Astrocyte (in vitro differentiated cells and primary cell): ENCODE results near the gene NUBP2. TPM values are rescaled to one million over a fixed set of nuclear protein-coding genes. Genes with fewer than 3 reads are reported as not detected.

Source experiments
- DNase-seq: peaks from one replicate; pipeline ENCODE4 v3.0.0-alpha.2; 2010; ENCODE audit warnings: low read depth
- FAIRE-seq: peaks from 2 replicates; lab custom pipeline; 2011; peaks lifted over from hg19 to GRCh38; lab: Jason Lieb, UNC
- H2AFZ ChIP-seq: 2 replicates; pipeline ENCODE4 v1.6.0; 2012; ENCODE audit warnings: low read depth, low read length, inconsistent platforms
- H3K27ac ChIP-seq: 2 replicates; pipeline ENCODE4 v1.5.1; 2011; ENCODE audit warnings: low read depth, low read length, inconsistent platforms
- H3K27me3 ChIP-seq: 2 replicates; pipeline ENCODE4 v1.6.0; 2011; ENCODE audit warnings: low read length, inconsistent platforms; ENCODE audit not compliant: insufficient read depth
- H3K36me3 ChIP-seq: 2 replicates; pipeline ENCODE4 v1.5.1; 2011; ENCODE audit warnings: low read length, inconsistent platforms; ENCODE audit not compliant: insufficient read depth
- H3K4me1 ChIP-seq: 2 replicates; pipeline ENCODE4 v1.5.1; 2011; ENCODE audit warnings: low read length, inconsistent platforms; ENCODE audit not compliant: insufficient read depth
- H3K4me2 ChIP-seq: 2 replicates; pipeline ENCODE4 v1.6.0; 2012; ENCODE audit warnings: low read length, inconsistent platforms
- H3K4me3 ChIP-seq: 2 replicates; pipeline ENCODE4 v1.5.1; 2011; ENCODE audit warnings: low read depth, mild to moderate bottlenecking, low read length, inconsistent platforms; ENCODE audit not compliant: insufficient read depth
- H3K79me2 ChIP-seq: 2 replicates; pipeline ENCODE4 v1.6.0; 2012; ENCODE audit warnings: mild to moderate bottlenecking, low read length, inconsistent platforms; ENCODE audit not compliant: insufficient read depth
- H3K9ac ChIP-seq: 2 replicates; pipeline ENCODE4 v1.6.0; 2012; ENCODE audit warnings: mild to moderate bottlenecking, low read length, inconsistent platforms
- H3K9me3 ChIP-seq: 2 replicates; pipeline ENCODE4 v1.5.1; 2012; ENCODE audit warnings: low read depth, mild to moderate bottlenecking, low read length, inconsistent platforms; ENCODE audit not compliant: insufficient read depth
- H4K20me1 ChIP-seq: 2 replicates; pipeline ENCODE4 v1.6.0; 2012; ENCODE audit warnings: low read length, inconsistent platforms; ENCODE audit not compliant: insufficient read depth
- H3K27ac Mint-ChIP-seq: one replicate; pipeline ENCODE4 v1.8.0; 2021; ENCODE audit warnings: mild to moderate bottlenecking, mixed read lengths; ENCODE audit not compliant: unreplicated experiment
- H3K27me3 Mint-ChIP-seq: one replicate; pipeline ENCODE4 v1.8.0; 2021; ENCODE audit warnings: low read depth, mixed read lengths; ENCODE audit not compliant: unreplicated experiment
- H3K36me3 Mint-ChIP-seq: one replicate; pipeline ENCODE4 v1.8.0; 2021; ENCODE audit warnings: low read depth, mixed read lengths; ENCODE audit not compliant: unreplicated experiment
- H3K4me1 Mint-ChIP-seq: one replicate; pipeline ENCODE4 v1.8.0; 2021; ENCODE audit warnings: low read depth, mixed read lengths; ENCODE audit not compliant: unreplicated experiment
- H3K4me3 Mint-ChIP-seq: one replicate; pipeline ENCODE4 v1.8.0; 2021; ENCODE audit warnings: mild to moderate bottlenecking, moderate library complexity, mixed read lengths; ENCODE audit not compliant: unreplicated experiment
- H3K9me3 Mint-ChIP-seq: one replicate; pipeline ENCODE4 v1.8.0; 2021; ENCODE audit warnings: mild to moderate bottlenecking, mixed read lengths; ENCODE audit not compliant: unreplicated experiment
- EZH2 ChIP-seq: IDR thresholded peaks from 2 replicates; pipeline ENCODE4 v1.6.1; 2012; ENCODE audit warnings: mild to moderate bottlenecking, low read length, inconsistent platforms; ENCODE audit not compliant: insufficient read depth
- total RNA-seq: library from RNA; stranded (reverse); gene quantifications from 2 replicates; pipeline ENCODE4 v1.2.1, GENCODE V29; 2021
- TF ChIP-seq, protein P1 (sequence below): IDR thresholded peaks from 2 replicates; pipeline ENCODE4 v1.5.1; 2011; ENCODE audit warnings: low read depth, mild to moderate bottlenecking, inconsistent platforms, low read length, moderate library complexity; ENCODE audit not compliant: insufficient read depth

Gene NUBP2
- total RNA-seq, 1 donor from 2014 or later = 41.4 TPM

GRCh38 chr16:1817716-1818115 lies 35.0 kb downstream of the NUBP2 start:
- Histone ChIP-seq H3K36me3 (no peaks in the 10 kb centered on the region), H4K20me1 (peaks cover 3% of the 10 kb centered on the region), H3K79me2 (no peaks in the 10 kb centered on the region), H3K4me2 (no peak overlapping the region), H3K27me3 (no peaks in the 10 kb centered on the region), H3K27ac (no peak overlapping the region), H3K9ac (no peak overlapping the region), H3K4me3 (no peak overlapping the region), H2AFZ (no peak overlapping the region), H3K9me3 (no peaks in the 10 kb centered on the region), H3K4me1 (no peaks in the 10 kb centered on the region)
- Mint-ChIP-seq H3K9me3 (no peaks in the 10 kb centered on the region), H3K4me3 (no peak overlapping the region), H3K27ac (no peak overlapping the region), H3K4me1 (no peaks in the 10 kb centered on the region), H3K27me3 (no peaks in the 10 kb centered on the region), H3K36me3 (peaks cover 13% of the 10 kb centered on the region)
- no peak for FAIRE-seq
- DNase-seq = no peak
- no peak for TF ChIP-seq EZH2
- TF ChIP-seq, protein P1, sequence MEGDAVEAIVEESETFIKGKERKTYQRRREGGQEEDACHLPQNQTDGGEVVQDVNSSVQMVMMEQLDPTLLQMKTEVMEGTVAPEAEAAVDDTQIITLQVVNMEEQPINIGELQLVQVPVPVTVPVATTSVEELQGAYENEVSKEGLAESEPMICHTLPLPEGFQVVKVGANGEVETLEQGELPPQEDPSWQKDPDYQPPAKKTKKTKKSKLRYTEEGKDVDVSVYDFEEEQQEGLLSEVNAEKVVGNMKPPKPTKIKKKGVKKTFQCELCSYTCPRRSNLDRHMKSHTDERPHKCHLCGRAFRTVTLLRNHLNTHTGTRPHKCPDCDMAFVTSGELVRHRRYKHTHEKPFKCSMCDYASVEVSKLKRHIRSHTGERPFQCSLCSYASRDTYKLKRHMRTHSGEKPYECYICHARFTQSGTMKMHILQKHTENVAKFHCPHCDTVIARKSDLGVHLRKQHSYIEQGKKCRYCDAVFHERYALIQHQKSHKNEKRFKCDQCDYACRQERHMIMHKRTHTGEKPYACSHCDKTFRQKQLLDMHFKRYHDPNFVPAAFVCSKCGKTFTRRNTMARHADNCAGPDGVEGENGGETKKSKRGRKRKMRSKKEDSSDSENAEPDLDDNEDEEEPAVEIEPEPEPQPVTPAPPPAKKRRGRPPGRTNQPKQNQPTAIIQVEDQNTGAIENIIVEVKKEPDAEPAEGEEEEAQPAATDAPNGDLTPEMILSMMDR = no peak

GRCh38 chr16:1818204-1818872 lies 35.6 kb downstream of the NUBP2 start:
- no peaks in the 10 kb centered on the region for H3K4me1 ChIP-seq
- no peak for TF ChIP-seq EZH2
- TF ChIP-seq, protein P1 = no peak
- H3K27me3 ChIP-seq = no peaks in the 10 kb centered on the region
- H3K9ac ChIP-seq = no peak overlapping the region
- H3K4me3 ChIP-seq = no peak overlapping the region
- H3K27ac ChIP-seq = no peak overlapping the region
- H2AFZ ChIP-seq = no peak overlapping the region
- no peak overlapping the region for H3K4me2 ChIP-seq
- H3K36me3 ChIP-seq = no peaks in the 10 kb centered on the region
- no peaks in the 10 kb centered on the region for H3K79me2 ChIP-seq
- Mint-ChIP-seq H3K4me3 (no peak overlapping the region), H3K4me1 (no peaks in the 10 kb centered on the region), H3K9me3 (no peaks in the 10 kb centered on the region), H3K36me3 (peaks cover 12% of the 10 kb centered on the region), H3K27ac (no peak overlapping the region), H3K27me3 (no peaks in the 10 kb centered on the region)
- FAIRE-seq (no peak), DNase-seq (no peak)
- no peaks in the 10 kb centered on the region for H3K9me3 ChIP-seq
- H4K20me1 ChIP-seq = no peaks in the 10 kb centered on the region

DNA sequence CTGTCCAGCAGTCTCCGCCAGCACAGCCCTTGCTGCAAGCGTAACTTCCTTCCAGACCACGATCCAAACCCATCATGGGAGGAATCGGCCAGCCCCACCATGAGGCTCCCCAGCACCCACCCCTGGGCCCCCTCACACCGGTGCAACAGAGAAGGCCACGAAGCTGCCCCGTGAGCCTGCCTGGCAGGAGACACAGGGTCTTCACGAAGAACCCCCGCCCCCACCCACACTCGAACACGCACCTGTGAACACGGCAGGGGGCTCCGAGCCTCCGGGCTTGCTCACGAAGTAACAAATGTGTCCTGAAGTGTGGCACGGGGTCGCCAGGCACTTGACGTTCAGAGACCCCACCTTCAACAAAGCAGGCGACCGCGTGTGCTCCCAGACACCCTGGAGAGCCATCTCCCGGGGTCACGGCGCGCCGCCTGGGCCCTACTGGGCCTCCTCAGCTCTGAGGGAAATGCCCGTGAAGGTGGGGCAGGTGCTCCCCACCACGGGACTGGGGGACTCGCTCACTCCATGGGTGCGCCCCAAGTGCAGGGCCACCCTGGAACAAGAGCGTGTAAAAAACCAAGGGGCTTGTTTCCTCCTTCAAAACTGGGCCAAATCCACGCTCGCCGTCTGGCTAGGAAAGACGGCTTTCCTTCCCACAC lies 36.2 kb downstream of the NUBP2 start:
- Mint-ChIP-seq H3K27me3 (no peaks in the 10 kb centered on the region), H3K9me3 (no peaks in the 10 kb centered on the region), H3K36me3 (peaks cover 9% of the 10 kb centered on the region), H3K4me3 (no peak overlapping the region), H3K27ac (no peak overlapping the region), H3K4me1 (no peaks in the 10 kb centered on the region)
- TF ChIP-seq EZH2 = no peak
- TF ChIP-seq, protein P1 = no peak
- FAIRE-seq (no peak), DNase-seq (no peak)
- Histone ChIP-seq H3K9me3 (no peaks in the 10 kb centered on the region), H3K36me3 (no peaks in the 10 kb centered on the region), H3K27ac (no peak overlapping the region), H4K20me1 (peaks cover 3% of the 10 kb centered on the region), H3K4me3 (no peak overlapping the region), H2AFZ (no peak overlapping the region), H3K4me1 (no peaks in the 10 kb centered on the region), H3K79me2 (no peaks in the 10 kb centered on the region), H3K27me3 (no peaks in the 10 kb centered on the region), H3K9ac (no peak overlapping the region), H3K4me2 (no peak overlapping the region)
